HG03095 (cell line): Measurements from ENCODE around the gene GAB2.
A peak's percentile ranks its signal among the peaks of the same experiment; 100 is the strongest.

Experiments
- ATAC-seq: cut with Tn5 transposase; IDR thresholded peaks from one replicate; pipeline ENCODE4 v1.9.1; 2021; ENCODE audit warnings: moderate library complexity; ENCODE audit not compliant: unreplicated experiment

GAB2 gene

GRCh38 chr11:78428773-78429172 lies 11.2 kb upstream of the GAB2 start:
- no peak for ATAC-seq

- ATAC-seq, result no peak
Observed at GRCh38 chr11:78428266-78428636, 10.6 kb upstream of the GAB2 start.

- ATAC-seq, result no peak
Observed at GRCh38 chr11:78427615-78428265, 10.1 kb upstream of the GAB2 start.

GRCh38 chr11:78426845-78427244 lies 9.2 kb upstream of the GAB2 start:
- no peak for ATAC-seq

- no peak for ATAC-seq
Observed at GRCh38 chr11:78425399-78426070, 7.9 kb upstream of the GAB2 start.

- no peak for ATAC-seq
Observed at GRCh38 chr11:78424334-78425270, 7.0 kb upstream of the GAB2 start.

- ATAC-seq, result no peak
Observed at GRCh38 chr11:78423241-78423640, 5.6 kb upstream of the GAB2 start.

GRCh38 chr11:78420796-78421209 lies 3.2 kb upstream of the GAB2 start:
- ATAC-seq, result no peak

GRCh38 chr11:78420255-78420764 lies 2.7 kb upstream of the GAB2 start:
- ATAC-seq, result no peak

GRCh38 chr11:78419327-78419726 lies 1.7 kb upstream of the GAB2 start:
- no peak for ATAC-seq

- ATAC-seq, result no peak
Observed at GRCh38 chr11:78418584-78419211, 1.1 kb upstream of the GAB2 start.

GRCh38 chr11:78417888-78418583 lies 416 bp upstream of the GAB2 start:
- peak; percentile 49 for ATAC-seq

GRCh38 chr11:78416285-78417174 lies 1.1 kb downstream of the GAB2 start:
- peak; percentile 43 for ATAC-seq

GRCh38 chr11:78415338-78415737 lies 2.3 kb downstream of the GAB2 start:
- ATAC-seq, result peak; percentile 31

- no peak for ATAC-seq
Observed at GRCh38 chr11:78414321-78415051, 3.1 kb downstream of the GAB2 start.

- ATAC-seq, result no peak
Observed at GRCh38 chr11:78408619-78409018, 9.0 kb downstream of the GAB2 start.

GRCh38 chr11:78406568-78407196 lies 10.9 kb downstream of the GAB2 start:
- ATAC-seq, result no peak

- ATAC-seq, result no peak
Observed at GRCh38 chr11:78405805-78406204, 11.8 kb downstream of the GAB2 start.
